ENCODE measurements around the gene ROBO1. TPM values are rescaled to one million over a fixed set of nuclear protein-coding genes. Genes with fewer than 3 reads are reported as not detected.

Gene ROBO1
- total RNA-seq, 2 experiments from 2014 or later = 3.0 to 3.1 TPM

GRCh38 chr3:79418855-79419621, 348.8 kb downstream of the ROBO1 start:
- ATAC-seq = no peak
- Mint-ChIP-seq H3K27ac (no peak overlapping the region), H3K36me3 (ENCODE audit: low read depth) (no peaks in the 10 kb centered on the region), H3K9me3 (ENCODE audit: insufficient read depth) (peaks cover 7% of the 10 kb centered on the region), H3K4me1 (ENCODE audit: low read depth) (no peaks in the 10 kb centered on the region), H3K27me3 (ENCODE audit: low read depth) (no peaks in the 10 kb centered on the region), H3K4me3 (no peak overlapping the region)
- ChIA-PET POLR2A (no interaction called here), CTCF (no interaction called here)
- DNase-seq = no peak

DNA sequence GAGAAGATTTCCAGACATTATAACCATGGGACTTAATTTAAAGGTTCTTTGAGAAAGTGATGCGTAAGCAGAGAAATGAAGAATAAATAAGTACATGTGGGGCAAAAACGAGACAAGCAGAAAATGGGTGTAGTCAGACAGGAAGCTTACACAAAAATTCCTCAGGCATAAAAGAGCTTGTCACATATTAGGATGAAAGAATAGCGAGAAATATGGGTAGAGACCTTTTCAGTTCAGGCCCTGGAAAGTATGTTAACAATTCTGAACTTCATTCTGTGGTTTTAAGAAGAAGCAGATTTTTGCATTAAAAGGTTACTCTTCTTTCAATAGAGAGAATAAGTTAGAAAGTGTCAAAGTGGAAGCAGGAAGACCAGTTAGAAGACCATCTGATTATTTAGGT, 352.4 kb downstream of the ROBO1 start:
- DNase-seq (no peak), ATAC-seq (no peak)
- no peak overlapping the region for H3K27ac Mint-ChIP-seq
- H3K9me3 Mint-ChIP-seq (ENCODE audit: insufficient read depth) = peaks cover 7% of the 10 kb centered on the region
- H3K4me3 Mint-ChIP-seq = no peak overlapping the region
- H3K36me3 Mint-ChIP-seq (ENCODE audit: low read depth) = no peaks in the 10 kb centered on the region
- CTCF ChIA-PET = no interaction called here
- no peaks in the 10 kb centered on the region for H3K4me1 Mint-ChIP-seq (ENCODE audit: low read depth)
- POLR2A ChIA-PET = no interaction called here
- H3K27me3 Mint-ChIP-seq (ENCODE audit: low read depth) = no peaks in the 10 kb centered on the region

- no peak for DNase-seq
- ATAC-seq = no peak
- CTCF ChIA-PET = no interaction called here
- Mint-ChIP-seq H3K4me1 (ENCODE audit: low read depth) (no peaks in the 10 kb centered on the region), H3K27ac (no peak overlapping the region), H3K27me3 (ENCODE audit: low read depth) (no peaks in the 10 kb centered on the region), H3K36me3 (ENCODE audit: low read depth) (no peaks in the 10 kb centered on the region), H3K4me3 (no peak overlapping the region), H3K9me3 (ENCODE audit: insufficient read depth) (peaks cover 7% of the 10 kb centered on the region)
- POLR2A ChIA-PET = no interaction called here
These were observed 353.0 kb downstream of the ROBO1 start for GRCh38 chr3:79414806-79415205.

DNA sequence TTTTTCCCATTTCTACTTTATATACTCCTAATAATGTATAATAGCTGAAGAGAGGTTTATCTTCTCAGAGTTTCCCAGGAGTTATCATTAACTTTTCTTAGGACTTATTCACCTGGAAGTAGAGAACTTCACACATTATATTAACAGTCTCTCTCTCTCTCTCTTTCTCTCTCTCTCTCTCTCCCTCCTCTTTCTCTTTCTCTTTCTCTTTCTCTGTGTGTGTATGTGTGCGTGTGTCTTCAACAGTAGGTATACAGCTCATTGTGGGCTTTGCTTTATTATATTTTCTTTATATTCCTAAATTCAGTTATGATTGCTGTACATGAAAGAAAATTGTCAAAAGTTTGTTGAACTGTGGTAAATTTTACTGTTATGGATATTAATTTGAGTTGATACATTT, 353.8 kb downstream of the ROBO1 start:
- ATAC-seq (no peak), DNase-seq (no peak)
- no peak overlapping the region for H3K4me3 Mint-ChIP-seq
- ChIA-PET CTCF (no interaction called here), POLR2A (no interaction called here)
- no peak overlapping the region for H3K27ac Mint-ChIP-seq
- no peaks in the 10 kb centered on the region for H3K27me3 Mint-ChIP-seq (ENCODE audit: low read depth)
- H3K36me3 Mint-ChIP-seq (ENCODE audit: low read depth) = no peaks in the 10 kb centered on the region
- H3K4me1 Mint-ChIP-seq (ENCODE audit: low read depth) = no peaks in the 10 kb centered on the region
- peaks cover 7% of the 10 kb centered on the region for H3K9me3 Mint-ChIP-seq (ENCODE audit: insufficient read depth)

DNA sequence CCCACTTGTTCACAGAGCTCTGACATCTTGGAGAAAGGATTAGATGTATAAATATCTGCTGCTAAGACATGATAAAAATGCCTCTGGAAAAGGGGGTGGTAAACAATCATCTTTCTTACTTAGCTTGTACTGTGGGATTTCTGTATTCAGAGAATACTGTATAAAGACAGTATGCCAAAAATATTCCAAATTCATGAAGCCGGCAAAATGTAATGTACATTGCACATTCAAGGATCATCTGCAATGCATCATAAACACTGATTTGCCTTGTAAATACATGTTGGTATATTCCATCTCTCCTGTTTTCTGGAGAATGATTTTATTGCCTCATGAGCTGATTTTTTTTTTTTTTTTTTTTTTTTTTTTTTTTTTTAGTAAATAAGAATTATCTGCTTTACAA, 355.3 kb downstream of the ROBO1 start:
- no peak for DNase-seq
- CTCF ChIA-PET = no interaction called here

GRCh38 chr3:79410617-79411016, 357.2 kb downstream of the ROBO1 start:
- no peak for ATAC-seq
- CTCF ChIA-PET = no interaction called here
- no peak for DNase-seq
- Mint-ChIP-seq H3K27ac (no peak overlapping the region), H3K27me3 (ENCODE audit: low read depth) (no peaks in the 10 kb centered on the region), H3K4me1 (ENCODE audit: low read depth) (no peaks in the 10 kb centered on the region), H3K36me3 (ENCODE audit: low read depth) (no peaks in the 10 kb centered on the region), H3K9me3 (ENCODE audit: insufficient read depth) (peaks cover 15% of the 10 kb centered on the region), H3K4me3 (no peak overlapping the region)
- POLR2A ChIA-PET = no interaction called here

More for the DNA sequence above, 355.3 kb downstream of the ROBO1 start:
- H3K4me3 Mint-ChIP-seq = no peak overlapping the region
- no peaks in the 10 kb centered on the region for H3K36me3 Mint-ChIP-seq (ENCODE audit: low read depth)
- POLR2A ChIA-PET = no interaction called here
- peaks cover 7% of the 10 kb centered on the region for H3K9me3 Mint-ChIP-seq (ENCODE audit: insufficient read depth)
- no peaks in the 10 kb centered on the region for H3K27me3 Mint-ChIP-seq (ENCODE audit: low read depth)
- no peak overlapping the region for H3K27ac Mint-ChIP-seq
- no peaks in the 10 kb centered on the region for H3K4me1 Mint-ChIP-seq (ENCODE audit: low read depth)
- ATAC-seq = no peak

- no peaks in the 10 kb centered on the region for H3K36me3 Mint-ChIP-seq (ENCODE audit: low read depth)
- no peak overlapping the region for H3K27ac Mint-ChIP-seq
- H3K27me3 Mint-ChIP-seq (ENCODE audit: low read depth) = no peaks in the 10 kb centered on the region
- ChIA-PET CTCF (no interaction called here), POLR2A (no interaction called here)
- DNase-seq (no peak), ATAC-seq (no peak)
- no peaks in the 10 kb centered on the region for H3K4me1 Mint-ChIP-seq (ENCODE audit: low read depth)
- no peak overlapping the region for H3K4me3 Mint-ChIP-seq
- H3K9me3 Mint-ChIP-seq (ENCODE audit: insufficient read depth) = peaks cover 10% of the 10 kb centered on the region
These were observed 357.7 kb downstream of the ROBO1 start for GRCh38 chr3:79410136-79410535.

- ChIA-PET POLR2A (no interaction called here), CTCF (no interaction called here)
- no peaks in the 10 kb centered on the region for H3K27me3 Mint-ChIP-seq (ENCODE audit: low read depth)
- H3K9me3 Mint-ChIP-seq (ENCODE audit: insufficient read depth) = peaks cover 8% of the 10 kb centered on the region
- no peak overlapping the region for H3K27ac Mint-ChIP-seq
- ATAC-seq (no peak), DNase-seq (no peak)
- no peaks in the 10 kb centered on the region for H3K4me1 Mint-ChIP-seq (ENCODE audit: low read depth)
- H3K4me3 Mint-ChIP-seq = no peak overlapping the region
- H3K36me3 Mint-ChIP-seq (ENCODE audit: low read depth) = no peaks in the 10 kb centered on the region
These were observed 361.6 kb downstream of the ROBO1 start for GRCh38 chr3:79406175-79406574.

- Mint-ChIP-seq H3K36me3 (ENCODE audit: low read depth) (no peaks in the 10 kb centered on the region), H3K27me3 (ENCODE audit: low read depth) (no peaks in the 10 kb centered on the region), H3K4me3 (no peak overlapping the region), H3K9me3 (ENCODE audit: insufficient read depth) (peaks cover 8% of the 10 kb centered on the region), H3K4me1 (ENCODE audit: low read depth) (no peaks in the 10 kb centered on the region), H3K27ac (no peak overlapping the region)
- CTCF ChIA-PET = no interaction called here
- no peak for ATAC-seq
- DNase-seq = no peak
- POLR2A ChIA-PET = no interaction called here
These were observed 362.6 kb downstream of the ROBO1 start for GRCh38 chr3:79405183-79405582.

DNA sequence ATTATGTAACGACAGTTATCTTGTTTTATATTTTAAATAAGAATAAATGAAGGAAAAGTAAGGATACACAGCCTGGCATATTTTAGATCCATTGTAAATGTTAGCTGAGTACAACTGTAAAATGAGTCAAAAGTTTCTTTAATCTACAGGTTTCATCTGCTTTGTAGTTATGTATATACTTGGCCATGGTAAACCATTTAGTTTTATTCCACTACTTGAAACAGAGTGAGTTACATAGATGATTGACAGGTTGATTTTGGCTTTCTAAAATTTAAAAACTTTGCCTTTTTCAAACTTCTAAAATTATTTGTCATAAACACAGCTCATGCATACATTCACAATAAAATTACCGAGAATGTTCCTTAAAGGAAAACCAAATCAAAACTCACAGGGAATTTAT, 371.2 kb downstream of the ROBO1 start:
- ChIA-PET POLR2A (no interaction called here), CTCF (no interaction called here)
- Mint-ChIP-seq H3K36me3 (ENCODE audit: low read depth) (no peaks in the 10 kb centered on the region), H3K4me3 (no peak overlapping the region), H3K4me1 (ENCODE audit: low read depth) (no peaks in the 10 kb centered on the region), H3K27ac (no peak overlapping the region), H3K27me3 (ENCODE audit: low read depth) (no peaks in the 10 kb centered on the region), H3K9me3 (ENCODE audit: insufficient read depth) (no peaks in the 10 kb centered on the region)
- ATAC-seq (no peak), DNase-seq (no peak)

DNA sequence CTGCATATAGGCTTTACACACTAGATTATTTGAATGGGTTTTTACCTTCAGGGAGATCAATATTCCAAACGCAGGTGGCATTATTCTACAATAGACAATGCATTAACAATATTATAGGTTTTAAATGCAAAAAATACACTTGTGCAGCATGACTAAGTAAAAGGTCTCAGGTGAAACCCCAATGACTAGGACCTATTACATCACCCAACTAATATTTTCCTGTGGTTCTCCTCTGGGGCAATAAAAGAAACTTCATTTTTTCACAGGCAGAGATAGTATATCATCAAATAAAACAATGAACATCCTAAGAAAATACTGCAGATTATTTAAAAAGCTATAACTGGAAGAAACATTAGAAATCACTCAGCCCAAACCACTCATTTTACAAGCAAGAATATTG, 375.3 kb downstream of the ROBO1 start:
- ChIA-PET CTCF (no interaction called here), POLR2A (no interaction called here)
- H3K4me1 Mint-ChIP-seq (ENCODE audit: low read depth) = no peaks in the 10 kb centered on the region
- H3K27me3 Mint-ChIP-seq (ENCODE audit: low read depth) = no peaks in the 10 kb centered on the region
- no peak for ATAC-seq
- H3K9me3 Mint-ChIP-seq (ENCODE audit: insufficient read depth) = no peaks in the 10 kb centered on the region
- H3K27ac Mint-ChIP-seq = no peak overlapping the region
- DNase-seq = no peak
- no peak overlapping the region for H3K4me3 Mint-ChIP-seq
- no peaks in the 10 kb centered on the region for H3K36me3 Mint-ChIP-seq (ENCODE audit: low read depth)

GRCh38 chr3:79390352-79390751, 377.4 kb downstream of the ROBO1 start:
- DNase-seq (no peak), ATAC-seq (no peak)
- H3K4me3 Mint-ChIP-seq = no peak overlapping the region
- CTCF ChIA-PET = no interaction called here
- H3K27ac Mint-ChIP-seq = no peak overlapping the region
- no peaks in the 10 kb centered on the region for H3K36me3 Mint-ChIP-seq (ENCODE audit: low read depth)
- H3K27me3 Mint-ChIP-seq (ENCODE audit: low read depth) = no peaks in the 10 kb centered on the region
- POLR2A ChIA-PET = no interaction called here
- H3K4me1 Mint-ChIP-seq (ENCODE audit: low read depth) = no peaks in the 10 kb centered on the region
- H3K9me3 Mint-ChIP-seq (ENCODE audit: insufficient read depth) = no peaks in the 10 kb centered on the region

DNA sequence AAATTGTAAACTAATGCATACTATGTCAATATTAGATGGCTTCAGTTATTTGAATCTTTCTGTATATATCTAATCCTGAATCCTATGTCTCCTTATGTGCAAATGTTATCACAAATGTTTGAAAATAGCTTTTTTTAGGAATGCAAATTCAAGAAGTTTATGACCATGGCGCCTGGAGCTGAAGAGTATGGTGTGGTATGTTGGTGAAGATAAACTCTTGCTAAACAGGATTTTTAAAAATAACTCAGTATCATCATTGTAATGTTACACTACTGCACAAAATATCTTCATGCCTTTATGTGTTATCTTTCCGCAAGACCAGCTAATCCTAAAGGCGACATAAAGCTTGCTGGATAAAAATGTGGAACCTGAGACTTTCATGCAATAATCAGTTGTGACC, 382.6 kb downstream of the ROBO1 start:
- Mint-ChIP-seq H3K9me3 (ENCODE audit: insufficient read depth) (no peaks in the 10 kb centered on the region), H3K27me3 (ENCODE audit: low read depth) (no peaks in the 10 kb centered on the region), H3K4me3 (no peak overlapping the region), H3K36me3 (ENCODE audit: low read depth) (no peaks in the 10 kb centered on the region), H3K4me1 (ENCODE audit: low read depth) (no peaks in the 10 kb centered on the region), H3K27ac (no peak overlapping the region)
- ATAC-seq = no peak
- ChIA-PET POLR2A (no interaction called here), CTCF (no interaction called here)
- DNase-seq = no peak

Data from activated CD8-positive, alpha-beta T cell treated with anti-CD3 and anti-CD28 coated beads, Interleukin-2, amount 10 ng/mL, durations not matched to agents 7 days and 5 days (primary cell).